Ishikawa (cell line): ENCODE measurements around the gene HBB.

ENCODE experiments used
- CEBPB ChIP-seq: IDR thresholded peaks from 2 replicates; pipeline ENCODE4 v1.6.1; 2012
- CREB1 ChIP-seq: IDR thresholded peaks from 2 replicates; pipeline ENCODE4 v1.6.1; 2012; ENCODE audit warnings: low read depth
- EGR1 ChIP-seq: IDR thresholded peaks from 2 replicates; pipeline ENCODE4 v1.6.1; 2012
- EP300 ChIP-seq: IDR thresholded peaks from 2 replicates; pipeline ENCODE4 v1.6.1; 2012; ENCODE audit warnings: borderline replicate concordance
- FOXM1 ChIP-seq: IDR thresholded peaks from 2 replicates; pipeline ENCODE4 v1.6.1; 2012; ENCODE audit warnings: low read depth, borderline replicate concordance
- NFIC ChIP-seq: IDR thresholded peaks from 2 replicates; pipeline ENCODE4 v1.6.1; 2012
- RAD21 ChIP-seq: IDR thresholded peaks from 2 replicates; pipeline ENCODE4 v1.6.1; 2012; ENCODE audit warnings: low read depth
- TAF1 ChIP-seq: IDR thresholded peaks from 2 replicates; pipeline ENCODE4 v1.6.1; 2012; ENCODE audit warnings: low read depth, mild to moderate bottlenecking
- TCF12 ChIP-seq: IDR thresholded peaks from 2 replicates; pipeline ENCODE4 v1.6.1; 2012; ENCODE audit warnings: low read depth
- TEAD4 ChIP-seq: IDR thresholded peaks from 2 replicates; pipeline ENCODE4 v1.6.1; 2012
- YY1 ChIP-seq: IDR thresholded peaks from 2 replicates; pipeline ENCODE4 v1.6.1; 2012; ENCODE audit warnings: low read depth
- ZBTB7A ChIP-seq: IDR thresholded peaks from 2 replicates; pipeline ENCODE4 v1.6.1; 2012; ENCODE audit warnings: low read depth
- TF ChIP-seq, protein P1 (sequence below): IDR thresholded peaks from 2 replicates; pipeline ENCODE4 v1.6.1; 2012
- TF ChIP-seq, protein P2 (sequence below): IDR thresholded peaks from 2 replicates; pipeline ENCODE4 v1.6.1; 2012; ENCODE audit warnings: low read depth, mild to moderate bottlenecking
- TF ChIP-seq, protein P3 (sequence below): IDR thresholded peaks from 2 replicates; pipeline ENCODE4 v1.6.1; 2012

The HBB gene

GRCh38 chr11:5229796-5230195, 2.9 kb upstream of the HBB start:
- TF ChIP-seq TEAD4 (no peak), EP300 (no peak), CEBPB (no peak), NFIC (no peak), FOXM1 (no peak), CREB1 (no peak), RAD21 (no peak), ZBTB7A (no peak), TAF1 (no peak), TCF12 (no peak), YY1 (no peak)
- TF ChIP-seq, protein P1, sequence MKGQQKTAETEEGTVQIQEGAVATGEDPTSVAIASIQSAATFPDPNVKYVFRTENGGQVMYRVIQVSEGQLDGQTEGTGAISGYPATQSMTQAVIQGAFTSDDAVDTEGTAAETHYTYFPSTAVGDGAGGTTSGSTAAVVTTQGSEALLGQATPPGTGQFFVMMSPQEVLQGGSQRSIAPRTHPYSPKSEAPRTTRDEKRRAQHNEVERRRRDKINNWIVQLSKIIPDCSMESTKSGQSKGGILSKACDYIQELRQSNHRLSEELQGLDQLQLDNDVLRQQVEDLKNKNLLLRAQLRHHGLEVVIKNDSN, result no peak

GRCh38 chr11:5229356-5229755, 2.5 kb upstream of the HBB start:
- TF ChIP-seq CREB1 (no peak), TAF1 (no peak), FOXM1 (no peak), TEAD4 (no peak), CEBPB (no peak), ZBTB7A (no peak), RAD21 (no peak), NFIC (no peak), EP300 (no peak), YY1 (no peak), EGR1 (no peak), TCF12 (no peak)
- TF ChIP-seq, protein P2, sequence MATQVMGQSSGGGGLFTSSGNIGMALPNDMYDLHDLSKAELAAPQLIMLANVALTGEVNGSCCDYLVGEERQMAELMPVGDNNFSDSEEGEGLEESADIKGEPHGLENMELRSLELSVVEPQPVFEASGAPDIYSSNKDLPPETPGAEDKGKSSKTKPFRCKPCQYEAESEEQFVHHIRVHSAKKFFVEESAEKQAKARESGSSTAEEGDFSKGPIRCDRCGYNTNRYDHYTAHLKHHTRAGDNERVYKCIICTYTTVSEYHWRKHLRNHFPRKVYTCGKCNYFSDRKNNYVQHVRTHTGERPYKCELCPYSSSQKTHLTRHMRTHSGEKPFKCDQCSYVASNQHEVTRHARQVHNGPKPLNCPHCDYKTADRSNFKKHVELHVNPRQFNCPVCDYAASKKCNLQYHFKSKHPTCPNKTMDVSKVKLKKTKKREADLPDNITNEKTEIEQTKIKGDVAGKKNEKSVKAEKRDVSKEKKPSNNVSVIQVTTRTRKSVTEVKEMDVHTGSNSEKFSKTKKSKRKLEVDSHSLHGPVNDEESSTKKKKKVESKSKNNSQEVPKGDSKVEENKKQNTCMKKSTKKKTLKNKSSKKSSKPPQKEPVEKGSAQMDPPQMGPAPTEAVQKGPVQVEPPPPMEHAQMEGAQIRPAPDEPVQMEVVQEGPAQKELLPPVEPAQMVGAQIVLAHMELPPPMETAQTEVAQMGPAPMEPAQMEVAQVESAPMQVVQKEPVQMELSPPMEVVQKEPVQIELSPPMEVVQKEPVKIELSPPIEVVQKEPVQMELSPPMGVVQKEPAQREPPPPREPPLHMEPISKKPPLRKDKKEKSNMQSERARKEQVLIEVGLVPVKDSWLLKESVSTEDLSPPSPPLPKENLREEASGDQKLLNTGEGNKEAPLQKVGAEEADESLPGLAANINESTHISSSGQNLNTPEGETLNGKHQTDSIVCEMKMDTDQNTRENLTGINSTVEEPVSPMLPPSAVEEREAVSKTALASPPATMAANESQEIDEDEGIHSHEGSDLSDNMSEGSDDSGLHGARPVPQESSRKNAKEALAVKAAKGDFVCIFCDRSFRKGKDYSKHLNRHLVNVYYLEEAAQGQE, result no peak
- TF ChIP-seq, protein P3, sequence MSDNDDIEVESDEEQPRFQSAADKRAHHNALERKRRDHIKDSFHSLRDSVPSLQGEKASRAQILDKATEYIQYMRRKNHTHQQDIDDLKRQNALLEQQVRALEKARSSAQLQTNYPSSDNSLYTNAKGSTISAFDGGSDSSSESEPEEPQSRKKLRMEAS, result no peak
- TF ChIP-seq, protein P1, result no peak

DNA sequence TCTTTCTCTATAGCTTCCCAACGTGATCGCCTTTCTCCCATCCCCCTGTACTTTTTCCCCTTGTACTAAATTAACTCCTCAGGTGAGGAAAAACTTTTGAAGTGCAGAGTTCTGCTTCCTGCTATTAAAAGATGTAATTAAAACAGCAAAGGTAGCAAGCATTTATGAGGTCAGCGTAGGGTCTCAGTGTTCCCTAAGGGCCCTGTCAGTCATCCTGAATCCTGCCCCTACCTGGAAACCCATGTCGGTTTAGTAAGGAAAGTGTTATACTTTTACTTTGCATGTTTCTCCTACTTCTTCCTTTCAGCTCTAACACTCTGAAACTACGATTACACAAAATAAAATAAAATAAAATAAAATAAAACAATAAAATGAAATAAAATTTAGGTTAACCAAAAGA, 1.3 kb upstream of the HBB start:
- TF ChIP-seq TCF12 (no peak), EGR1 (no peak), CREB1 (no peak), TEAD4 (no peak), ZBTB7A (no peak), NFIC (no peak), YY1 (no peak), RAD21 (no peak)
- TF ChIP-seq, protein P2, result no peak

- TF ChIP-seq YY1, result no peak
- no peak for TF ChIP-seq EGR1
- TF ChIP-seq EP300, result no peak
- TF ChIP-seq CREB1, result no peak
- TF ChIP-seq TCF12, result no peak
- TF ChIP-seq, protein P1, result no peak
- no peak for TF ChIP-seq RAD21
- TF ChIP-seq FOXM1, result no peak
- TF ChIP-seq NFIC, result no peak
- TF ChIP-seq TAF1, result no peak
Measured at GRCh38 chr11:5227681-5228080, 810 bp upstream of the HBB start.

DNA sequence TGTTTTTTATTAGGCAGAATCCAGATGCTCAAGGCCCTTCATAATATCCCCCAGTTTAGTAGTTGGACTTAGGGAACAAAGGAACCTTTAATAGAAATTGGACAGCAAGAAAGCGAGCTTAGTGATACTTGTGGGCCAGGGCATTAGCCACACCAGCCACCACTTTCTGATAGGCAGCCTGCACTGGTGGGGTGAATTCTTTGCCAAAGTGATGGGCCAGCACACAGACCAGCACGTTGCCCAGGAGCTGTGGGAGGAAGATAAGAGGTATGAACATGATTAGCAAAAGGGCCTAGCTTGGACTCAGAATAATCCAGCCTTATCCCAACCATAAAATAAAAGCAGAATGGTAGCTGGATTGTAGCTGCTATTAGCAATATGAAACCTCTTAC, 1.4 kb downstream of the HBB start:
- TF ChIP-seq EGR1 (no peak), EP300 (no peak), YY1 (no peak), TCF12 (no peak), NFIC (no peak), CEBPB (no peak), TAF1 (no peak), ZBTB7A (no peak), CREB1 (no peak), FOXM1 (no peak), TEAD4 (no peak), RAD21 (no peak)
- TF ChIP-seq, protein P2, result no peak
- TF ChIP-seq, protein P1, result no peak
- TF ChIP-seq, protein P3, result no peak
